Measurements from ENCODE around the gene PGLYRP2. TPM values are rescaled to one million over a fixed set of nuclear protein-coding genes. Genes with fewer than 3 reads are reported as not detected.
"Not testable (repeated sequence)": the region's sequence is repeated elsewhere in the genome, so short reads cannot be mapped to it uniquely, and the experiment has no call there.

Gene PGLYRP2
- total and polyA plus RNA-seq, 7 experiments from 2014 or later = 0.21 to 0.65 (median 0.49) TPM; not detected in 2

DNA sequence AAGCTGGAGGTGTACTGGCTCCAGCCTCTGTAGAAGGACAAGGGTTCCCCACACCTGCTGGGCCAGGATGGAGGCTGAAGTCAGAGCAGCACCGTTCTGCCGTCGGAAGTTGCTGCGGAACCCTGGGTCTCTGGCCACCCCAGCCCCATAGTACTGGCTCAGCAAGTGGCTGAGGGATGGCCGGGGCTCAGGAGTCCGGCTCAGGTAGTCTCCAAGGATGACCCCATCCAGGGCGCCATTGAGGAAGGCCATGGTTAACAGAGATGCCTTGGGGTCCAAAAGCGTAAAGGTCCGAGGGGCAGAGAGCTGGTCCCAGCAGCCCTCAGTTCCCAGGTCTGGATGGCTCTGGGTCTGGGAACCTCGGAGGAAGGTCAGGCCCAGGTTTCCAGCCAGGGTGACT lies 3.7 kb downstream of the PGLYRP2 start:
- ChIA-PET POLR2A (no interaction called here), CTCF (no interaction called here)
- ATAC-seq (no peak), DNase-seq (no peak)
- H3K4me3 ChIP-seq (ENCODE audit: low read length) = no peak overlapping the region
- H3K27me3 ChIP-seq (ENCODE audit: control insufficient read depth in 2 of 2, insufficient read depth in 2 of 2, low read length in 2 of 2) = no peaks in the 10 kb centered on the region
- Mint-ChIP-seq H3K4me1 (peaks cover 15 to 49% (median 34%) of the 10 kb centered on the region in 7 donors), H3K36me3 (peaks cover 0 to 5% (median 0%) of the 10 kb centered on the region in 5 donors), H3K4me3 (no peak overlapping the region), H3K27me3 (no peaks in the 10 kb centered on the region), H3K27ac (no peak overlapping the region), H3K9me3 (no peaks in the 10 kb centered on the region)
- H3K27ac ChIP-seq (ENCODE audit: low read depth, low read length) = no peak overlapping the region
- peaks cover 13 to 24% of the 10 kb centered on the region in 2 donors for H3K4me1 ChIP-seq (ENCODE audit: control insufficient read depth in 2 of 2, insufficient read depth in 2 of 2, low read length in 2 of 2)
- H3K9me3 ChIP-seq (ENCODE audit: control insufficient read depth in 2 of 3, low read length in 3 of 3) = no peaks in the 10 kb centered on the region
- intact Hi-C loops (cut with micrococcal nuclease) = no loop called here
- H3K36me3 ChIP-seq (ENCODE audit: control insufficient read depth in 2 of 3, insufficient read depth in 3 of 3, low read length in 3 of 3) = no peaks in the 10 kb centered on the region

DNA sequence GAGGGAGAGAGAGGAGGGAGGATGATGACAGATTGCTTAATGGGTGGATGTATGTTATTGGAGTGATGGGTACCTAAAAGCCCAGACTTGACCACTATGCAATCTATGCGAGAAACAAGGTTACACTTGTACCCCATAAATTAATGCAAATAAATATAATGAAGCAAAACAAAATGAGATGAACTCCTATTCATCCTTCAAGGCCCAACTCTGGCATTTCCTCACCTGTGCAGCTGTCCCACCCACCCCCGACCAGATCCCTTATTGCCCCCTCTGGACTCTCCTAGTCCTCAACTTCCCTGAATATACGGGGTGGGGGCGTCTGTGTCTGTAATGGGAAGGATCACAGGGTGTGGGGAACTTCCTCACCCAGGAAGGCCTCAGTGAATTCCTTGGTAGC lies 4.1 kb downstream of the PGLYRP2 start:
- Mint-ChIP-seq H3K27me3 (peaks cover 0 to under 1% (median 0%) of the 10 kb centered on the region in 5 donors), H3K4me3 (no peak overlapping the region), H3K27ac (peak overlapping the region in 1 of 9 donors; percentile 2), H3K9me3 (no peaks in the 10 kb centered on the region), H3K36me3 (peaks cover 0 to 5% (median 0%) of the 10 kb centered on the region in 5 donors), H3K4me1 (peaks cover 15 to 46% (median 33%) of the 10 kb centered on the region in 7 donors)
- POLR2A ChIA-PET = interaction anchor here (1.5 kb wide), 1 partner anchor 10 kb away, joined by 3 read pairs; no protein-coding TSS in a partner anchor
- Histone ChIP-seq H3K27ac (ENCODE audit: low read depth, low read length) (no peak overlapping the region), H3K4me3 (ENCODE audit: low read length) (no peak overlapping the region), H3K9me3 (ENCODE audit: control insufficient read depth in 2 of 3, low read length in 3 of 3) (no peaks in the 10 kb centered on the region), H3K4me1 (ENCODE audit: control insufficient read depth in 2 of 2, insufficient read depth in 2 of 2, low read length in 2 of 2) (peaks cover 13 to 23% of the 10 kb centered on the region in 2 donors), H3K36me3 (ENCODE audit: control insufficient read depth in 2 of 3, insufficient read depth in 3 of 3, low read length in 3 of 3) (no peaks in the 10 kb centered on the region), H3K27me3 (ENCODE audit: control insufficient read depth in 2 of 2, insufficient read depth in 2 of 2, low read length in 2 of 2) (no peaks in the 10 kb centered on the region)
- intact Hi-C loops (cut with micrococcal nuclease) = no loop called here
- CTCF ChIA-PET = interaction anchor here (1.2 kb wide), 1 partner anchor 56 kb away, joined by 3 read pairs; the partner anchor contains the start of gene AKAP8L
- no peak for DNase-seq
- no peak for ATAC-seq

DNA sequence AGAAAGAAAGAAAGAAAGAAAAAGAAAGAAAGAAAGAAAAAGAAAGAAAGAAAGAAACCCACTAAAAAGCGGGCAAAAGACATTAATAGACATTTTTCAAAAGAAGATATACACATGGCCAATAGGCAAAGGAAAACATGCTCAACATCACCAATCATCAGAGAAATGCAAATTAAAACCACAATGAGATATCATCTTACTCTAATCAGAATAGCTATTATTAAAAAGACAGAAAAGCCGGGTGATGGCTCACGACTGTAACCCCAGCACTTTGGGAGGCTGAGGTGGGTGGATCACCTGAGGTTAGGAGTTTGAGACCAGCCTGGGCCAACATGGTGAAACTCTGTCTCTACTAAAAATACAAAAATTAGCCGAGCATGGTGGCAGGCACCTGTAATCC lies 5.5 kb downstream of the PGLYRP2 start:
- H3K27ac ChIP-seq (ENCODE audit: low read depth, low read length); ATAC-seq; H3K36me3 ChIP-seq (ENCODE audit: control insufficient read depth in 2 of 3, insufficient read depth in 3 of 3, low read length in 3 of 3); intact Hi-C loops (cut with micrococcal nuclease); H3K4me3 Mint-ChIP-seq; H3K27me3 ChIP-seq (ENCODE audit: control insufficient read depth in 2 of 2, insufficient read depth in 2 of 2, low read length in 2 of 2); H3K4me3 ChIP-seq (ENCODE audit: low read length); H3K9me3 Mint-ChIP-seq; CTCF ChIA-PET; H3K9me3 ChIP-seq (ENCODE audit: control insufficient read depth in 2 of 3, low read length in 3 of 3); DNase-seq: not testable (repeated sequence)
- peaks cover 22 to 44% (median 31%) of the 10 kb centered on the region in 7 donors for H3K4me1 Mint-ChIP-seq
- peak overlapping the region in 1 of 9 donors; percentile 33 for H3K27ac Mint-ChIP-seq
- POLR2A ChIA-PET = interaction anchor here (0.6 to 1.6 kb wide), 3 partner anchors 9 to 92 kb away, joined by 3 read pairs; no protein-coding TSS in a partner anchor
- H3K4me1 ChIP-seq (ENCODE audit: control insufficient read depth in 2 of 2, insufficient read depth in 2 of 2, low read length in 2 of 2) = peaks cover 8 to 17% of the 10 kb centered on the region in 2 donors
- peaks cover 0 to 11% (median 0%) of the 10 kb centered on the region in 5 donors for H3K27me3 Mint-ChIP-seq
- peaks cover 0 to 14% (median 0%) of the 10 kb centered on the region in 5 donors for H3K36me3 Mint-ChIP-seq

DNA sequence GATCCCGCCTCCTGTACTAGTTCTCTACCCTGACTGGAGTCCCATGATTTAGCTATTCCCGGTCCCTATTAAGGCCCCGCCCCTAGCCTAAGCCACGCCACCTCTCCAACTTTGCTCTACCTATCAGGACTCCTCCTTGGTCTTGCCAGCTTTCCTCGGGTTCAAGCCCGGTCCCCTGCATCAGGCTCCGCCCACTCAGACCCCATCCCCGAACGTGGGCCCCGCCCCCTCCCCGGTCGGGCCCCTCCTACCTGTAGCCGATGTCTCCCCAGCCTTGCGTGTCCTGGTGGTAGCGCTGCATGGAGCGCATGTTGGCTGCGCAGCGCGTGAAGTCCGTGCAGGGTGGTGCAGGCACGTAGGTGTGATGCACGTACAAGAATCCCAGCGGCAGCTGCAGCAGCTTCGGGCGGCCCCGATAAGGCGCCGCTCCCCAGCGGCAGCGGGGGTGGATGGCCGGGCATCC lies 7.6 kb downstream of the PGLYRP2 start:
- H3K27ac ChIP-seq (ENCODE audit: low read depth, low read length) = no peak overlapping the region
- ATAC-seq (no peak), DNase-seq (no peak)
- H3K4me3 ChIP-seq (ENCODE audit: low read length) = no peak overlapping the region
- H3K36me3 ChIP-seq (ENCODE audit: control insufficient read depth in 2 of 3, insufficient read depth in 3 of 3, low read length in 3 of 3) = no peaks in the 10 kb centered on the region
- H3K9me3 ChIP-seq (ENCODE audit: control insufficient read depth in 2 of 3, low read length in 3 of 3) = no peaks in the 10 kb centered on the region
- Mint-ChIP-seq H3K4me1 (peaks cover 36 to 59% (median 46%) of the 10 kb centered on the region in 7 donors), H3K9me3 (peaks cover 0 to 1% (median 0%) of the 10 kb centered on the region in 11 donors), H3K36me3 (peaks cover 0 to 25% (median 0%) of the 10 kb centered on the region in 5 donors), H3K27me3 (peaks cover 0 to 14% (median 0%) of the 10 kb centered on the region in 5 donors), H3K27ac (peak overlapping the region in 1 of 9 donors; percentile 15), H3K4me3 (peak overlapping the region in 7 of 10 donors; percentile 14 to 94 (median 30))
- CTCF ChIA-PET = no interaction called here
- no peaks in the 10 kb centered on the region for H3K27me3 ChIP-seq (ENCODE audit: control insufficient read depth in 2 of 2, insufficient read depth in 2 of 2, low read length in 2 of 2)
- peaks cover 17 to 27% of the 10 kb centered on the region in 2 donors for H3K4me1 ChIP-seq (ENCODE audit: control insufficient read depth in 2 of 2, insufficient read depth in 2 of 2, low read length in 2 of 2)
- POLR2A ChIA-PET = no interaction called here
- intact Hi-C loops (cut with micrococcal nuclease) = loop anchor here in 1 of 2 donors (2.0 kb wide), 1 partner anchor 15 kb away; no protein-coding TSS in a partner anchor

DNA sequence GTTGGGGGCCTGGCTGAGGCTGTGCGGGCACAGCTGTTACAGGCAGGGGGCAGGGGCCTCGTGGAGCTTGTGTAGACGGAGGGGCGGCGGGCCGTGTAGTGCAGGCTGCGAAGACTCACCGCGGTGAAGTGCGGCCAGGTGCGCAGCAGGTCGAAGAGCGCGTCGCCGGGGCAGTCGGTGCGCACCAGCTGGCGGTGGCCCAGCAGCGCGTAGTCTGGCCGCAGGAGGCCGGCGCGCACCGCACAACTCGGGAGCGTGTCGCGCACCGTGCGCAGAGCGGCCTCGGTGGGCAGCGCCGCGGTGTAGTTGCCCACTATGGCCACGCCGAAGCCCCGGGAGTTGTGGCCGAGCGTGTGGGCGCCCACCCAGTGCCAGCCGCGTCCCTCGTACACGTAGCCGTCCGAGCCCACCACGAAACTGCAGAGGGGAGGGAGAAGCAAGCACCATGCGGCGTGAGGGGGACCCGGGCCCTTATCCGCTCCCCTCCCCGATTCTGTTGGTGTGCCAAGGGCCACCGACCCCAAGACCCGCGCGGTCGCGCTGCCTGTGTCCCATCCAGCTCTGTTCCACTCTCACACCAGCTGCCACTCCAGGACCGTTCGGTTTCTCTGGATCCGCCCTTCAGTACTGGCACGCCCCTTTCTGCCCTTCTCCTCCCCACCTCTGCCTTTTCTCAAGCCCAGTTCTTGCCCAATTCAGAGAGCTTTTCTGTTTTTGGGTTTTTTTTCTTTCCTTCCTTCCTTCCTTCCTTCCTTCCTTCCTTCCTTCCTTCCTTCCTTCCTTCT lies 9.6 kb downstream of the PGLYRP2 start:
- ATAC-seq = peak; percentile 69
- H3K27me3 ChIP-seq (ENCODE audit: control insufficient read depth in 2 of 2, insufficient read depth in 2 of 2, low read length in 2 of 2) = no peaks in the 10 kb centered on the region
- no peaks in the 10 kb centered on the region for H3K9me3 ChIP-seq (ENCODE audit: control insufficient read depth in 2 of 3, low read length in 3 of 3)
- Mint-ChIP-seq H3K4me3 (peak overlapping the region; percentile 68 to 97 (median 92)), H3K27ac (peak overlapping the region; percentile 32 to 92 (median 83)), H3K9me3 (peaks cover 0 to 1% (median 0%) of the 10 kb centered on the region in 11 donors), H3K27me3 (peaks cover 0 to 14% (median 0%) of the 10 kb centered on the region in 5 donors), H3K4me1 (peaks cover 41 to 60% (median 51%) of the 10 kb centered on the region in 7 donors), H3K36me3 (peaks cover 0 to 23% (median 0%) of the 10 kb centered on the region in 5 donors)
- H3K4me3 ChIP-seq (ENCODE audit: low read length) = peak overlapping the region; percentile 64
- peaks cover 32 to 38% of the 10 kb centered on the region in 2 donors for H3K4me1 ChIP-seq (ENCODE audit: control insufficient read depth in 2 of 2, insufficient read depth in 2 of 2, low read length in 2 of 2)
- H3K36me3 ChIP-seq (ENCODE audit: control insufficient read depth in 2 of 3, insufficient read depth in 3 of 3, low read length in 3 of 3) = no peaks in the 10 kb centered on the region
- ChIA-PET POLR2A (interaction anchor here (0.6 to 3.0 kb wide), 9 partner anchors 9 to 85 kb away, joined by 3 to 17 read pairs (median 3); partner anchors contain the start of genes AKAP8L and PGLYRP2), CTCF (interaction anchor here (0.7 to 2.6 kb wide), 5 partner anchors 11 to 93 kb away, joined by 3 to 9 read pairs (median 4); partner anchors contain the start of gene AKAP8L)
- peak overlapping the region; percentile 51 for H3K27ac ChIP-seq (ENCODE audit: low read depth, low read length)
- DNase-seq = peak in 3 of 9 donors; percentile 23 to 28 (median 26)
- intact Hi-C loops (cut with micrococcal nuclease) = loop anchor here (2.0 to 10.0 kb wide), 4 partner anchors 17 to 368 kb away; no protein-coding TSS in a partner anchor

All from naive thymus-derived CD4-positive, alpha-beta T cell (primary cell).